Skeletal muscle satellite cell (primary cell): ENCODE results near the gene SARNP.

Source experiments
- H3K27me3 ChIP-seq: 2 replicates; pipeline ENCODE4 v1.7.0; 2013; ENCODE audit warnings: low read length; ENCODE audit not compliant: control insufficient read depth, insufficient read depth
- H3K36me3 ChIP-seq: 2 replicates; pipeline ENCODE4 v1.7.0; 2013; ENCODE audit warnings: mild to moderate bottlenecking, control low read depth, low read length; ENCODE audit not compliant: insufficient read depth
- H3K4me1 ChIP-seq: 2 replicates; pipeline ENCODE4 v1.7.0; 2013; ENCODE audit warnings: low read length; ENCODE audit not compliant: control insufficient read depth, insufficient read depth
- H3K4me2 ChIP-seq: 2 replicates; pipeline ENCODE4 v1.7.0; 2013; ENCODE audit warnings: mild to moderate bottlenecking, low read length
- H3K4me3 ChIP-seq: 2 replicates; pipeline ENCODE4 v1.7.0; 2013; ENCODE audit warnings: low read length
- H3K9ac ChIP-seq: 2 replicates; pipeline ENCODE4 v1.7.0; 2013; ENCODE audit warnings: mild to moderate bottlenecking, low read depth, low read length, moderate library complexity
- H3K9me3 ChIP-seq: replicated peaks from 2 replicates; pipeline ENCODE4 v1.7.0; 2013; ENCODE audit warnings: mild to moderate bottlenecking, control low read depth, low read length

Gene SARNP

GRCh38 chr12:55847603-55848291, 30.2 kb upstream of the SARNP start:
- peak overlapping the region; percentile 56 for H3K4me3 ChIP-seq
- peak overlapping the region; percentile 91 for H3K9ac ChIP-seq
- no peaks in the 10 kb centered on the region for H3K27me3 ChIP-seq

GRCh38 chr12:55847033-55847432, 29.5 kb upstream of the SARNP start:
- H3K27me3 ChIP-seq = no peaks in the 10 kb centered on the region
- H3K4me1 ChIP-seq = peaks cover 68% of the 10 kb centered on the region

More at GRCh38 chr12:55847603-55848291, 30.2 kb upstream of the SARNP start:
- Histone ChIP-seq H3K4me2 (peak overlapping the region; percentile 80), H3K9me3 (no peaks in the 10 kb centered on the region), H3K36me3 (no peaks in the 10 kb centered on the region), H3K4me1 (peaks cover 61% of the 10 kb centered on the region)

GRCh38 chr12:55845785-55846496, 28.4 kb upstream of the SARNP start:
- Histone ChIP-seq H3K27me3 (no peaks in the 10 kb centered on the region), H3K4me2 (no peak overlapping the region), H3K36me3 (peaks cover under 1% of the 10 kb centered on the region), H3K9ac (peak overlapping the region; percentile 43), H3K4me1 (peaks cover 79% of the 10 kb centered on the region), H3K9me3 (no peaks in the 10 kb centered on the region), H3K4me3 (no peak overlapping the region)

More at GRCh38 chr12:55847033-55847432, 29.5 kb upstream of the SARNP start:
- peak overlapping the region; percentile 54 for H3K4me3 ChIP-seq
- H3K4me2 ChIP-seq = peak overlapping the region; percentile 80
- no peaks in the 10 kb centered on the region for H3K36me3 ChIP-seq
- H3K9ac ChIP-seq = peak overlapping the region; percentile 91
- no peaks in the 10 kb centered on the region for H3K9me3 ChIP-seq

- H3K27me3 ChIP-seq = no peaks in the 10 kb centered on the region
- no peak overlapping the region for H3K9ac ChIP-seq
- H3K4me2 ChIP-seq = no peak overlapping the region
- peaks cover 77% of the 10 kb centered on the region for H3K4me1 ChIP-seq
- no peaks in the 10 kb centered on the region for H3K9me3 ChIP-seq
- no peak overlapping the region for H3K4me3 ChIP-seq
- H3K36me3 ChIP-seq = peaks cover 7% of the 10 kb centered on the region
Measured at GRCh38 chr12:55845361-55845760, 27.8 kb upstream of the SARNP start.

GRCh38 chr12:55844961-55845360, 27.4 kb upstream of the SARNP start:
- H3K9me3 ChIP-seq = no peaks in the 10 kb centered on the region
- H3K36me3 ChIP-seq = peaks cover 7% of the 10 kb centered on the region
- H3K27me3 ChIP-seq = no peaks in the 10 kb centered on the region

GRCh38 chr12:55843431-55843830, 25.9 kb upstream of the SARNP start:
- Histone ChIP-seq H3K4me1 (peaks cover 58% of the 10 kb centered on the region), H3K36me3 (peaks cover 12% of the 10 kb centered on the region)

More at GRCh38 chr12:55844961-55845360, 27.4 kb upstream of the SARNP start:
- peaks cover 73% of the 10 kb centered on the region for H3K4me1 ChIP-seq
- no peak overlapping the region for H3K9ac ChIP-seq
- no peak overlapping the region for H3K4me3 ChIP-seq
- H3K4me2 ChIP-seq = no peak overlapping the region

GRCh38 chr12:55842681-55843429, 25.3 kb upstream of the SARNP start, which contains the start of gene MMP19:
MMP19 (minus strand) TSS chr12:55842936; CDS start chr12:55842830, 106 bp downstream.
- peak within 1 kb of the TSS; percentile 88 for H3K9ac ChIP-seq
- peaks cover 12% of the 10 kb centered on the region for H3K36me3 ChIP-seq
- peak within 1 kb of the TSS; percentile 87 for H3K4me2 ChIP-seq
- H3K9me3 ChIP-seq = no peaks in the 10 kb centered on the region
- peaks cover 55% of the 10 kb centered on the region for H3K4me1 ChIP-seq
- no peaks in the 10 kb centered on the region for H3K27me3 ChIP-seq
- peak within 1 kb of the TSS; percentile 71 for H3K4me3 ChIP-seq

More at GRCh38 chr12:55843431-55843830, 25.9 kb upstream of the SARNP start:
- Histone ChIP-seq H3K9ac (peak overlapping the region; percentile 88), H3K27me3 (no peaks in the 10 kb centered on the region), H3K4me2 (no peak overlapping the region), H3K4me3 (no peak overlapping the region), H3K9me3 (no peaks in the 10 kb centered on the region)

- Histone ChIP-seq H3K9ac (no peak overlapping the region), H3K4me1 (peaks cover 36% of the 10 kb centered on the region), H3K4me3 (no peak overlapping the region), H3K4me2 (peak overlapping the region; percentile 87), H3K27me3 (no peaks in the 10 kb centered on the region), H3K36me3 (peaks cover 30% of the 10 kb centered on the region), H3K9me3 (no peaks in the 10 kb centered on the region)
Measured at GRCh38 chr12:55840581-55841351, 23.2 kb upstream of the SARNP start.

GRCh38 chr12:55839345-55840140, 22.0 kb upstream of the SARNP start:
- Histone ChIP-seq H3K9ac (no peak overlapping the region), H3K4me3 (no peak overlapping the region)

GRCh38 chr12:55838361-55838760, 20.8 kb upstream of the SARNP start:
- Histone ChIP-seq H3K36me3 (peaks cover 34% of the 10 kb centered on the region), H3K9me3 (no peaks in the 10 kb centered on the region), H3K4me2 (no peak overlapping the region), H3K9ac (no peak overlapping the region), H3K4me3 (no peak overlapping the region), H3K27me3 (no peaks in the 10 kb centered on the region), H3K4me1 (peaks cover 27% of the 10 kb centered on the region)

More at GRCh38 chr12:55839345-55840140, 22.0 kb upstream of the SARNP start:
- no peaks in the 10 kb centered on the region for H3K9me3 ChIP-seq
- no peak overlapping the region for H3K4me2 ChIP-seq
- H3K4me1 ChIP-seq = peaks cover 29% of the 10 kb centered on the region
- peaks cover 34% of the 10 kb centered on the region for H3K36me3 ChIP-seq
- no peaks in the 10 kb centered on the region for H3K27me3 ChIP-seq
